ENCODE results near the gene CDX2. TPM values are rescaled to one million over a fixed set of nuclear protein-coding genes. Genes with fewer than 3 reads are reported as not detected.

The CDX2 gene
- total RNA-seq, 4 donors from 2014 or later: 119 to 199 (median 136) TPM

DNA sequence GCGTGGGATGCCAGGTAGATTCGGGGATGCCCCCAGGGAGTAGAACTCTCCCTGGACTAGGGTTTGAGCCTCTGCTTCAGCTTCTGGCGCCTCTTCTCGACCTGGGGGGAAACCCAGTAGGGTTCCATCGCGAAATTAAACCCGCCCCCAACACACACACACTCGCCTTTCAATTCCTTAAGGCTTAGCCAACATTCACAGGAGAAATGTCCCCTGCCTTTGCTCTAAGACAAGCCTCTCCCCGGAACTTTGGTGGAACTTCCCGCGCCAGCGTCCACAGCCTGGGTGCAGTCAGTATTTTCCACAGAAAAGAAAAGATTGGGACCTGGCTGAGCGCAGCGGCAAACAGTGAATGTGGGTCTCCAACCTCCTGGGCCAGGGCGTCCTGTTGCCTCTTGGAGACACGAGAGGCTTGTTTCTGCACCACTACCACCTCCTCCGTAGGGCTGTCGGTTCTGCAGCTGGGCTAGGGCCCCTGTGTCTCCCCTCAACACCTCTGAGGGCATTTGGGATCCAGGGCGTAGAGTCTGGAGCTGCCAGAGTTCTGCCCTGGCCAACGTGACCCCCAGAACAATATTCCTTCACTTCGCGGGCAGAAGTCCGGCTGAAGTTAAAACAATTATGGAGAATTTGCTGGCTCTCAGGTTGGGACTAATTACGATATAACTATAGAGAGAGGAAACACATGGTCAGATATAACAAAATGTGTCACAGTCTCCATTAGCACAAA is 46.1 kb downstream of the CDX2 start:
- intact Hi-C loops (cut with DNase I; ENCODE audit: low total_unique reads) (no loop called here), in situ Hi-C loops (cut with MboI; ENCODE audit: low pct_ligation_motif_present in 1 of 4, low pct_unique_long_range_greater_than_20kb in 1 of 4, low sequenced_read_pairs in 3 of 4) (no loop called here)
- H3K4me1 ChIP-seq: peaks cover 0 to 47% (median 35%) of the 10 kb centered on the region in 4 donors
- H3K4me3 ChIP-seq: no peak overlapping the region
- H3K36me3 ChIP-seq: no peaks in the 10 kb centered on the region
- no peak overlapping the region for H3K27ac ChIP-seq
- 13 to 15% methylated on average over 10 to 24 of the region's 24 CpGs for WGBS, 2 donors (ENCODE audit: low coverage in 1 of 2)
- TF ChIP-seq CTCF (IDR thresholded peaks at IDR 0.05): no peak
- no peak for TF ChIP-seq POLR2A (IDR thresholded peaks at IDR 0.05)
- TF ChIP-seq EP300 (IDR thresholded peaks at IDR 0.05; ENCODE audit: low read depth): no peak
- TF ChIP-seq POLR2AphosphoS5 (IDR thresholded peaks at IDR 0.05): no peak
- H3K9me3 ChIP-seq: no peaks in the 10 kb centered on the region
- peaks cover 100% of the 10 kb centered on the region for H3K27me3 ChIP-seq
- DNase-seq: no peak

- H3K9me3 ChIP-seq: no peaks in the 10 kb centered on the region
- intact Hi-C loops (cut with DNase I; ENCODE audit: low total_unique reads): no loop called here
- no peaks in the 10 kb centered on the region for H3K36me3 ChIP-seq
- 15 to 22% methylated on average over 4 to 38 of the region's 39 CpGs for WGBS, 2 donors (ENCODE audit: low coverage in 1 of 2)
- H3K27me3 ChIP-seq: peaks cover 100% of the 10 kb centered on the region
- H3K27ac ChIP-seq: no peak overlapping the region
- TF ChIP-seq POLR2A (IDR thresholded peaks at IDR 0.05): no peak
- TF ChIP-seq CTCF (IDR thresholded peaks at IDR 0.05): no peak
- no peak for TF ChIP-seq POLR2AphosphoS5 (IDR thresholded peaks at IDR 0.05)
- TF ChIP-seq EP300 (IDR thresholded peaks at IDR 0.05; ENCODE audit: low read depth): no peak
- H3K4me3 ChIP-seq: peak overlapping the region in 1 of 4 donors; percentile 63
- DNase-seq: no peak
- in situ Hi-C loops (cut with MboI; ENCODE audit: low pct_ligation_motif_present in 1 of 4, low pct_unique_long_range_greater_than_20kb in 1 of 4, low sequenced_read_pairs in 3 of 4): no loop called here
- H3K4me1 ChIP-seq: peaks cover 5 to 49% (median 42%) of the 10 kb centered on the region in 4 donors
Measured at GRCh38 chr13:27921961-27922882, 46.9 kb downstream of the CDX2 start.

DNA sequence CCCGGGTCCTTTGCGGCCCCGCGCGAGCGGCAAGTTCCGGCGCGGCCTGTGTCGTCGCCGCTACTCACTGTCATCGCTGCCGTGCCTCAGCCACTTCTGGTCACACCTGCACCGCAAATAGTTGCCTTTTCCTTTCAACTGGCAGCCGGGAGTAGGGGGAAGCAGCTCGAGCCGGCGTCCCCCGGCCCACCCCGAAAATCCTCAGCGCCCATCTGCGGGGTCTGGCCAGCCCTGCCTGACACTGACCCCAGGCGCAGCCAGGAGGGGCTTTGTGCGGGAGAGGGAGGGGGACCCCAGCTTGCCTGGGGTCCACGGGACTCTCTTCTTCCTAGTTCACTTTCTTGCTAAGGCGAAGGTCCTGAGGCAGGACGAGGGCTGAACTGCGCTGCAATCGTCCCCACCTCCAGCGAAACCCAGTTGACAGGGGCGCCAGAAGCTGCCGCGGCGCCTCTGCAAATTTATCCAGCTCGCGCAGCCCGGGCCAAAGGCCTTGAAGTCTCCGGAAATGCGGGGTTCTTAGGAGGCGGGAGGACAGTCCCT is 47.6 kb downstream of the CDX2 start:
- H3K4me3 ChIP-seq: peak overlapping the region; percentile 11 to 63 (median 38)
- no peak for DNase-seq
- in situ Hi-C loops (cut with MboI; ENCODE audit: low pct_ligation_motif_present in 1 of 4, low pct_unique_long_range_greater_than_20kb in 1 of 4, low sequenced_read_pairs in 3 of 4) (no loop called here), intact Hi-C loops (cut with DNase I; ENCODE audit: low total_unique reads) (no loop called here)
- TF ChIP-seq CTCF (IDR thresholded peaks at IDR 0.05) (no peak), EP300 (IDR thresholded peaks at IDR 0.05; ENCODE audit: low read depth) (no peak), POLR2A (IDR thresholded peaks at IDR 0.05) (no peak), POLR2AphosphoS5 (IDR thresholded peaks at IDR 0.05) (no peak)
- peaks cover 5 to 48% (median 44%) of the 10 kb centered on the region in 4 donors for H3K4me1 ChIP-seq
- H3K9me3 ChIP-seq: no peaks in the 10 kb centered on the region
- H3K27ac ChIP-seq: no peak overlapping the region
- H3K27me3 ChIP-seq: peaks cover 100% of the 10 kb centered on the region
- 9% methylated on average over 41 of the region's 41 CpGs; no CpG with 5 or more reads in 1 of the 2 donors for WGBS, 2 donors (ENCODE audit: low coverage in 1 of 2)
- H3K36me3 ChIP-seq: no peaks in the 10 kb centered on the region
